PC-3 (cell line): Measurements from ENCODE around the gene CRX. TPM values are rescaled to one million over a fixed set of nuclear protein-coding genes. Genes with fewer than 3 reads are reported as not detected.
"Not testable (repeated sequence)": the region's sequence is repeated elsewhere in the genome, so short reads cannot be mapped to it uniquely, and the experiment has no call there.

Experiments used
- ATAC-seq: fragments of 200-7000 bp; cut with Tn5 transposase; 2 replicates; pipeline ENCODE4 v1.9.1; 2020; ENCODE audit warnings: mild to moderate bottlenecking, moderate library complexity
- Bru-seq: library from RNA; stranded (reverse); fragments of 400-500 nt; gene quantifications from one replicate; lab custom pipeline; 2021; lab: Mats Ljungman, UMichigan
- BruChase-seq, 2 experiments: library from RNA; stranded (reverse); fragments of 400-500 nt; gene quantifications; one replicate each; lab custom pipeline; 2021; lab: Mats Ljungman, UMichigan
- BruUV-seq: library from RNA; stranded (reverse); fragments of 400-500 nt; replicated peaks from 2 replicates; lab custom pipeline; 2021; lab: Mats Ljungman, UMichigan
- CTCF ChIA-PET: fragments of 300-600 bp; sonication (Branson Sonifier 250); formaldehyde crosslinking; loops from one replicate; lab custom pipeline; 2022; ENCODE audit warnings: antibody characterized with exemption; lab: Charles Lee
- POLR2A ChIA-PET: fragments of 300-600 bp; sonication (Branson Sonifier 250); formaldehyde crosslinking; loops from one replicate; lab custom pipeline; 2022; ENCODE audit warnings: antibody characterized with exemption; ENCODE audit not compliant: unreplicated experiment; lab: Charles Lee
- DNase-seq: peaks from one replicate; pipeline ENCODE4 v3.0.0-alpha.2; 2015
- H2AFZ ChIP-seq: fragments of 300-600 bp; sonication (generic); 2 replicates; pipeline ENCODE4 v1.6.0; 2016; ENCODE audit warnings: antibody characterized with exemption, low read length
- H3F3A ChIP-seq: fragments of 300-600 bp; sonication (generic); one replicate; pipeline ENCODE4 v1.6.0; 2017; ENCODE audit warnings: antibody characterized with exemption, low read length, control low read depth, mild to moderate bottlenecking; ENCODE audit not compliant: unreplicated experiment
- H3K27ac ChIP-seq: fragments of 300-600 bp; sonication (generic); 2 replicates; pipeline ENCODE4 v1.5.1; 2016; ENCODE audit warnings: mild to moderate bottlenecking, low read length
- H3K27me3 ChIP-seq: fragments of 300-600 bp; sonication (generic); 2 replicates; pipeline ENCODE4 v1.6.1; 2016; ENCODE audit warnings: low read length, mixed read lengths
- H3K36me3 ChIP-seq: fragments of 300-600 bp; sonication (generic); 2 replicates; pipeline ENCODE4 v1.6.1; 2016; ENCODE audit warnings: low read depth, mixed run types, low read length, mixed read lengths
- H3K4me1 ChIP-seq: fragments of 300-600 bp; sonication (generic); 2 replicates; pipeline ENCODE4 v1.5.1; 2016; ENCODE audit warnings: low read length; ENCODE audit not compliant: insufficient read depth
- H3K4me2 ChIP-seq: fragments of 300-600 bp; sonication (generic); 2 replicates; pipeline ENCODE4 v1.6.0; 2016; ENCODE audit warnings: low read length
- H3K4me3 ChIP-seq: fragments of 300-600 bp; sonication (generic); 2 replicates; pipeline ENCODE4 v1.5.1; 2016; ENCODE audit warnings: mild to moderate bottlenecking, low read length, mixed read lengths
- H3K79me2 ChIP-seq: fragments of 300-600 bp; sonication (generic); 2 replicates; pipeline ENCODE4 v1.6.1; 2017; ENCODE audit warnings: low read length, mixed read lengths
- H3K9ac ChIP-seq: fragments of 300-600 bp; sonication (generic); 2 replicates; pipeline ENCODE4 v1.6.0; 2016; ENCODE audit warnings: mild to moderate bottlenecking, low read length
- H3K9me2 ChIP-seq: fragments of 300-600 bp; sonication (generic); replicated peaks from 2 replicates; pipeline ENCODE4 v1.6.1; 2016; ENCODE audit warnings: mixed run types, low read length, mixed read lengths
- H3K9me3 ChIP-seq: fragments of 300-600 bp; sonication (generic); 2 replicates; pipeline ENCODE4 v1.6.1; 2016; ENCODE audit warnings: low read length, mixed read lengths
- H4K20me1 ChIP-seq: fragments of 300-600 bp; sonication (generic); 2 replicates; pipeline ENCODE4 v1.6.1; 2016; ENCODE audit warnings: low read length, mixed read lengths
- CTCF ChIP-seq: fragments of 300-600 bp; sonication (generic); conservative IDR thresholded peaks from 2 replicates; pipeline ENCODE4 v1.5.1; 2017; ENCODE audit warnings: antibody characterized with exemption, low read depth, mild to moderate bottlenecking, low read length
- EZH2 ChIP-seq: fragments of 300-600 bp; sonication (generic); IDR thresholded peaks from one replicate; pipeline ENCODE4 v1.6.1; 2017; ENCODE audit warnings: antibody characterized with exemption, mild to moderate bottlenecking, low read length; ENCODE audit not compliant: unreplicated experiment
- EZH2phosphoT487 ChIP-seq: fragments of 300-600 bp; sonication (generic); IDR thresholded peaks from 2 replicates; pipeline ENCODE4 v1.6.1; 2018; ENCODE audit warnings: mild to moderate bottlenecking, antibody characterized with exemption, low read length, borderline replicate concordance
- intact Hi-C: fragments of 100-400 bp; cut with micrococcal nuclease; formaldehyde crosslinking; loops from 2 replicates; pipeline ENCODE4 v1.9.0; 2023
- long read RNA-seq: library from polyadenylated mRNA; unstranded; transcript quantifications from one replicate; pipeline ENCODE4 v2.0.0, GENCODE V29; 2021; ENCODE audit not compliant: unreplicated experiment
- total RNA-seq: library from RNA; depleted of rRNA; stranded (reverse); fragments of >200 nt; gene quantifications from 2 replicates; pipeline ENCODE4 v1.2.3, GENCODE V29; 2014; rRNA removed

The CRX gene
- total RNA-seq (not detected in 2 replicates), Bru-seq, nascent RNA (not detected), BruChase-seq, experiment 1, labeled RNA remaining after a 6-hour chase (not detected), BruChase-seq, experiment 2, labeled RNA remaining after a 2-hour chase (not detected)
- long read RNA-seq: 0 reads

- no peak within 1 kb of the TSS for H3K27ac ChIP-seq
- no peaks in the 10 kb centered on the region for H3K79me2 ChIP-seq
- ChIA-PET POLR2A (no interaction called here), CTCF (no interaction called here)
- DNase-seq (no peak), ATAC-seq (no peak)
- H4K20me1 ChIP-seq: no peaks in the 10 kb centered on the region
- no peaks in the 10 kb centered on the region for H3K9me3 ChIP-seq
- no TSS peak for BruUV-seq
- no peaks in the 10 kb centered on the region for H3K36me3 ChIP-seq
- intact Hi-C loops: no loop called here
- H3K9ac ChIP-seq: no peak within 1 kb of the TSS
- TF ChIP-seq EZH2 (no peak), EZH2phosphoT487 (no peak), CTCF (no peak)
- no peak within 1 kb of the TSS for H3K4me2 ChIP-seq
- peaks cover 7% of the 10 kb centered on the region; the same call in 1 of the 2 replicates for H3K27me3 ChIP-seq
- no peaks in the 10 kb centered on the region for H3K9me2 ChIP-seq
- H3K4me1 ChIP-seq: no peaks in the 10 kb centered on the region
- H2AFZ ChIP-seq: no peak within 1 kb of the TSS
- no peak within 1 kb of the TSS for H3K4me3 ChIP-seq
- no peaks in the 10 kb centered on the region for H3F3A ChIP-seq
Measured at GRCh38 chr19:47821460-47822020, at the start of gene CRX. Gene CRX (plus strand): TSS chr19:47821937. CDS start chr19:47834444, 12,507 bp downstream.

- Histone ChIP-seq H3K4me3 (no peak overlapping the region), H3K4me2 (0 out of 2 replicates have a peak overlapping the region, but pooled peaks have one; percentile 0), H4K20me1 (no peaks in the 10 kb centered on the region), H3K9me2 (no peaks in the 10 kb centered on the region), H3K36me3 (peaks cover 5% of the 10 kb centered on the region; the same call in 1 of the 2 replicates), H3F3A (no peaks in the 10 kb centered on the region), H3K4me1 (peaks cover 8% of the 10 kb centered on the region), H3K27me3 (no peaks in the 10 kb centered on the region), H3K79me2 (peaks cover 25% of the 10 kb centered on the region), H3K9me3 (no peaks in the 10 kb centered on the region), H2AFZ (no peak overlapping the region), H3K27ac (peak overlapping the region; percentile 11; the same call in 1 of the 2 replicates), H3K9ac (no peak overlapping the region)
- DNase-seq: peak; percentile 60
- POLR2A ChIA-PET: no interaction called here
- TF ChIP-seq CTCF: no peak
- no peak for TF ChIP-seq EZH2phosphoT487
- TF ChIP-seq EZH2: no peak
- peak; percentile 21 for ATAC-seq
- intact Hi-C loops: no loop called here
- CTCF ChIA-PET: no interaction called here
- BruUV-seq: no TSS peak
Measured at GRCh38 chr19:47776568-47776967, 45.2 kb upstream of the CRX start.

GRCh38 chr19:47777245-47778048 is 44.3 kb upstream of the CRX start:
- Histone ChIP-seq H2AFZ (peak overlapping the region; percentile 98; the same call in 1 of the 2 replicates), H3K4me3 (peak overlapping the region; percentile 97), H3K9ac (peak overlapping the region; percentile 97), H3K79me2 (peaks cover 25% of the 10 kb centered on the region), H3K4me2 (peak overlapping the region; percentile 97)
- H4K20me1 ChIP-seq, H3K27me3 ChIP-seq, H3F3A ChIP-seq, H3K36me3 ChIP-seq, DNase-seq, intact Hi-C loops, H3K4me1 ChIP-seq, ATAC-seq, H3K9me3 ChIP-seq, CTCF ChIA-PET, H3K27ac ChIP-seq, POLR2A ChIA-PET, H3K9me2 ChIP-seq: not testable (repeated sequence)
- TSS peak; percentile 91 for BruUV-seq
